K562 (cell line): ENCODE measurements around the gene MCM5. TPM values are rescaled to one million over a fixed set of nuclear protein-coding genes. Genes with fewer than 3 reads are reported as not detected.

Experiments used
- CHCHD3 ChIP-seq: fragments of 250-450 bp; sonication (Bioruptor Pico); IDR thresholded peaks from 2 replicates; pipeline ENCODE4 v2.1.2; 2022; ENCODE audit warnings: mild to moderate bottlenecking
- TSHZ1 ChIP-seq: fragments of 250-450 bp; sonication (Bioruptor Pico); IDR thresholded peaks from 2 replicates; pipeline ENCODE4 v1.4.0; 2020; ENCODE audit warnings: mild to moderate bottlenecking, moderate library complexity
- ZBTB11 ChIP-seq, 3 experiments: fragments of 200-800 bp in 1 of 3; fragments of 250-450 bp in 1 of 3; fragments of 450-650 bp in 1 of 3; sonication (Bioruptor Pico) in 1 of 3; sonication (Bioruptor generic) in 1 of 3; formaldehyde crosslinking in 1 of 3; IDR thresholded peaks; 2 replicates each; pipeline versions ENCODE4 v1.6.1 to v1.8.0; 2016 to 2022; ENCODE audit warnings: mild to moderate bottlenecking in 2 of 3, missing genetic modification characterization in 2 of 3, missing compliant biosample characterization in 1 of 3, moderate library complexity in 1 of 3
- ZNF224 ChIP-seq: sonication (generic); formaldehyde crosslinking; IDR thresholded peaks from 2 replicates; pipeline ENCODE4 v1.8.0; 2022; ENCODE audit warnings: mild to moderate bottlenecking, missing genetic modification reagents
- ZNF23 ChIP-seq: fragments of 250-450 bp; sonication (Bioruptor Pico); IDR thresholded peaks from 2 replicates; pipeline ENCODE4 v1.4.0; 2020; ENCODE audit warnings: mild to moderate bottlenecking
- polyA plus RNA-seq, 8 experiments: library from polyadenylated mRNA; depleted of rRNA in 4 of 8; stranded (reverse) in 5 of 8; unstranded in 3 of 8; fragments of >200 nt; fragmentation: Nextera tagmentation in 2 of 8; fragmentation: Illumina TruSeq in 1 of 8; extraction: Ambion mirVana in 2 of 8; extraction: Trizol in 1 of 8; gene quantifications; 2 replicates each; pipeline versions ENCODE4 v1.2.1 to v1.2.3, GENCODE V29; 2011 to 2014; ENCODE audit warnings: inconsistent platforms in 1 of 8, missing spikeins in 1 of 8
- total RNA-seq, 7 experiments: library from RNA; depleted of rRNA in 6 of 7; stranded (reverse); fragments of >200 nt in 6 of 7; fragmentation: Illumina TruSeq in 2 of 7; extraction: Trizol in 2 of 7; gene quantifications; 2 replicates each; pipeline versions ENCODE4 v1.2.1 to v1.2.3, GENCODE V29; 2011 to 2021; ENCODE audit warnings: low replicate concordance in 1 of 7

The MCM5 gene
- total and polyA plus RNA-seq, 9 of the 15 experiments (the other 6 are each of a cell fraction or from before 2014, with no cell fraction given): 5.6 to 180 (median 66.1) TPM

- TF ChIP-seq TSHZ1 (no peak), ZNF224 (CRISPR knock-in tag) (no peak), ZNF23 (CRISPR knock-in tag) (no peak), ZBTB11 (CRISPR knock-in tag; IDR thresholded peaks at IDR 0.05) (no peak), CHCHD3 (CRISPR knock-in tag) (no peak)
- TF ChIP-seq, all 486 proteins: peak for 0
These were observed 23.0 kb downstream of the MCM5 start (continued) for GRCh38 chr22:35422936-35423335.
